SW480 (cell line): Measurements from ENCODE around the gene NUMA1.

Experiments
- DNase-seq: peaks from one replicate; pipeline ENCODE4 v3.0.0-alpha.2; 2016; ENCODE audit warnings: low spot score

Gene NUMA1

GRCh38 chr11:72100462-72100861 is 20.1 kb upstream of the NUMA1 start:
- no peak for DNase-seq

DNA sequence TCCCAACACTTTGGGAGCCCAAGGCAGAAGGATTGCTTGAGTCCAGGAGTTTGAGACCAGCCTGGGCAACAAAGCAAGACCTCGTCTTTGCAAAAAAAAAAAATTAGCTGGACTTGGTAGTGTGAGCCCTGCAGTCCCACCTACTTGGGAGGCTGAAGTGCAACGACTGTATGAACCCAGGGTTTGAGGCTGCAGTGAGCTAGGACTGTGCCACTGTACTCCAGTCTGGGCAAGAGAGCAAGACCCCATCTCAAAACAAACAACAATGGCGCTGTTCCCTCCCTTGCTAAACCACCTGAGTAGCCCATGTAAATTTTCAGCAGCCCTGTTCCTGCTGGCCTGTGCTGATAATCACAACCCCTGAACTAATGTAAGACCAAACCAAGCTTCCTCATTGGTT is 19.7 kb upstream of the NUMA1 start:
- no peak for DNase-seq

GRCh38 chr11:72098741-72099140 is 18.4 kb upstream of the NUMA1 start:
- DNase-seq = no peak

- DNase-seq = no peak
These were observed 10.9 kb upstream of the NUMA1 start for GRCh38 chr11:72091292-72091691.

GRCh38 chr11:72088076-72088808 is 7.9 kb upstream of the NUMA1 start:
- no peak for DNase-seq

- no peak for DNase-seq
These were observed 5.4 kb upstream of the NUMA1 start for GRCh38 chr11:72085621-72086351.

DNA sequence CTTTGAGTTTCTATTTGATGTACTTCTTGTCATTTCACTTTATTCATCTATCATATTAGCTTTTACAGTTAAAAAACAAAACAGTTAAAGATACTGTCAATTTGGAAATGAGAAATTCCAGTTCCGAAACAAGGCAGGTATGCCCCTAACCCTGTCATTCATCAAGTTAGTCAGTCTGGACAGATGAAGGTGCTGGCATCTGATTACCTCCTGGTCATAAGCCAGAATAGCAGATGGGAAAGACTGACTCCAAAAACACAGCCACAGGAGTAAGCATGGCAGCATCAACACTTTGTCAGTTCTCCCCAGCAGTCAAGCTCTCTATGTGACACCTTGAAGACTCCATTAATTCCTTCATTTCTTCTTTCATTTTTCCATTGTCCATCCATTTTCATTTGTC is 4.6 kb upstream of the NUMA1 start:
- no peak for DNase-seq

DNA sequence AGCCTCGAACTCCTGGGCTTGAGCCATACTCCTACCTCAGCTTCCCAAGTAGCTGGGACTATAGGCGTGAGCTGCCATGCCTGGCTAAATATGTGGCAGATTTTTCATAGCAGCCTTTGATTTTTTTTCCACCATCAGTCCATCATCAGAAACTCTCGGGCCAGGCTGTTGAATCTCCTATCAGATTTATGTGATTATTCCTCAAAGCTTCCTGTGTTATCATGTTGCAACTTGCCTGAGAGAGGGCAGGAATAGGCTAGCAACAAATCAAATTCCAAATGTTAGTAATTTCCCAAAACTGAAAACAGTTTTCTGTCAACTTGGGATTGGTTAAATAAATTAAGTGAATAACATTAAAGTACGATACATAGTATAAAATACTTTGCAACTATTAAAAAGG is 3.7 kb upstream of the NUMA1 start:
- DNase-seq = no peak

GRCh38 chr11:72083414-72083813 is 3.1 kb upstream of the NUMA1 start:
- no peak for DNase-seq

GRCh38 chr11:72081821-72082453 is 1.6 kb upstream of the NUMA1 start:
- no peak for DNase-seq

- no peak for DNase-seq
These were observed 872 bp upstream of the NUMA1 start for GRCh38 chr11:72081184-72081644.

GRCh38 chr11:72079819-72080325 is 470 bp downstream of the NUMA1 start:
- DNase-seq = peak; percentile 48

- DNase-seq = no peak
These were observed 1.9 kb downstream of the NUMA1 start for GRCh38 chr11:72078477-72078876.

DNA sequence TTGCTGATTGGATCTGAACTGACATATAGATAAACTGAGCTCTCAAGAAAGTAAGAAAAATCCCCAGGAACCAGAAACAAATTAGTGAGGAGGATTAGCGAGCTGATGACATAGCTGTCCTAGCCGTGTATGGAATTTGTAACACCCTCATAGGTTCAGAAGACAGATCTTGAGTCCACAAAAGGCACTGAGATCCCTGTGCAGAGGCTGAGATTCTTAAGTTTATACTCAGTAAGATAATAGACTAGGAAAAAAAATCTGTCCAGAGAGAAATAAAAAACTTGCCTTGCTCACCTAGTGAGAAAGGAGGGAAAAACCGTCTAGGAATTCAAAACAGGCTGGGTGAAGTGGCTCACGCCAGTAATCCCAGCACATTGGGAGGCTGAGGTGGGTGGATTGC is 4.6 kb downstream of the NUMA1 start:
- no peak for DNase-seq

DNA sequence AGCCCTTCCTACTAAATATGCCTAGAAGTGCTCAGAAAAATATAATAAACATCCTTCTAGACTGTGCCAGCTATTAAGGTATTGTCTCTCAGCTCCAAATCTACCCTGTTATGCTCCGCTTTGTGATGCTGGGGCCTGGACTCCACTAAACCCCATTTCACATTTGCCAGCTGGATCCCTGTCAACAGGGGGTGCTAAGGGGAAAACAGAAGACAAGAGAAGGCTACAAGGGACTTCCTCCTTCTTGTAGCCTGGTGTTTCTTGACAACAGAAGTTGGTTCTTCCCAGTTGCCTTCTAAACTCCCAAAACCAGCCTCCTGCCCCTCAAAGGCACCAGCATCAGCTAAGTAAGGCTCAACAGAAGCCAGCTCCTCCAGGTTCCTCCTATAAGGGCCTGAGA is 5.2 kb downstream of the NUMA1 start:
- no peak for DNase-seq

- DNase-seq = peak; percentile 85
These were observed 8.0 kb downstream of the NUMA1 start for GRCh38 chr11:72072348-72072747.

GRCh38 chr11:72070491-72070890 is 9.9 kb downstream of the NUMA1 start:
- no peak for DNase-seq

DNA sequence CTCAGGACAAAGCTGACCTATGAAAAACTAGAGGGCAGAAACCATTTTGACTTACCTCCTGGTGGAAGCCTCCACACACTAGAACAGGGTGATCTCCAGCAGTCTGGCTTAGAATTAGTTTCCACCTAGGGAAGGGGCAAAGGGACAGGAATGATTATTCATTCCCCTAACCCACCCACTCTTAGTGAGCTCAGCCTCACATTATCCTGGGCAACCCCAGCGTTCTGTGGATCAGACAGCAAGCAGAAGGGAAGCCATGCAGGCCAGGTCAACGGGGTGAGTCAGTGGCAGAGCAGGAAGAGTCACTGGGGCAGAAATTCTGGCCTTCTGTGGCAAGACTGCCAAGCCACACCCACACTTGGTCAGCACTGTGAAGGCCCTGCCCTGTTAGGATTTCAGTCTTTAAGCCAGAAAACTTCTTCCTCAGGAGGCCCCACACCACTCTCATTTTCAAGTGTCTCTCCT is 10.5 kb downstream of the NUMA1 start:
- DNase-seq = peak; percentile 76

GRCh38 chr11:72069200-72069599 is 11.1 kb downstream of the NUMA1 start:
- no peak for DNase-seq

DNA sequence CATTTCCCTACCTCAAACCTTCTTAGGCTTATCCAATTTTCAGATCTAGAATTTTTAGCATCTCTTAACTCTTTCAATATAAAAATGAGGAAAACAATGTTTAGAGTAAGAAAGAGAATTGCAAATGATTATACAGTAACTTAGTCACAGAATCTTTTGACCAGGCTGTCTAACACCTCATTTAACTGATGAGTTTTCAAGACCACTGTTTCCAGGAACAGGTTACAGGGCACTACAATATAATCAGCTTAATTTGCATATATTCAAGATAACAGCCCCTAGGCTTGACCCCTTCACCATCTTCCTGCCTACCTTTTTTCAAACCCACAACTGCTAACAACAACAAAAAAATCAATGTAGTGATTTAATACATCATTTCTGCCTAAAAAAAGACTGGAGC is 12.7 kb downstream of the NUMA1 start:
- DNase-seq = no peak

DNA sequence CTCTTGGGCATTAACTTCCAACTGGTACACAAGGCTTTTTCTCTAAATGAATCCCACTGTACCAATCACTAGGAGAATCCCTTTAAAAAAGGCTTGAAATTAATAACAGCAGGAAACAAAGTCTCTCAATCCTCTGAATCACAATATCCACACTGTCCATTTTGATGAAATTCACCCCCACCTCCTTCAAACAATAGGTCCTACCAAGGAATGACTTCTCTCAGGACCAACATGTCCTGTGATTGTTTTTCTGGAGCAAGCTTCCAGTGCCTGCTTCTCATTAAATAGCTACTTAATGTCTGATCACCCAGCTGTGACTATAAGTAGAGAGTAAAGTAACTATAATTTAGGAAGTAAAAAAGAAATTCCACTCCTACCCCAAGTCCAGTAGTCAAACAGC is 13.1 kb downstream of the NUMA1 start:
- no peak for DNase-seq

DNA sequence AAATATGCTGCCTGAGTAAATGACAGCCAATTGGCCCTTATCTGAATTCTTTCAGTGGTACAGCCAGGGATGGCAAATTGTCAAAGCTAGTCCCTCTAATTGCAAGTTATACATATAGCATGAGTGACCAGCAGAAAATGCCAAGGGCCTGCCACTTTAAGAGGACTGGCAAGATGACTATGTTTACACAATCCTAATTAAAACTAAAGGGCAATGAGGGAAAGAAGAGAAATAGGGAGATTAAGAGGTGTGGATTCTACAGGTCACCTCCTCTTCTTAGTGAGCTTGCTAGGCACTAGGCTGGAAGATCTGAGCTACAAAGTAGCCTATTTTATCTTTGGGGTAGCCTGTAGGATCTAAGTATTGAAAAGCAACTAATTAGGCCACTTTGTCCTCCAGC is 13.5 kb downstream of the NUMA1 start:
- no peak for DNase-seq
